Measurements from ENCODE around the gene CFHR3. TPM values are rescaled to one million over a fixed set of nuclear protein-coding genes. Genes with fewer than 3 reads are reported as not detected.

Gene CFHR3
- total RNA-seq (1 to 10 TPM in 1 of 7 donors, under 1 TPM in 6; 0.11 to 1.0 (median 0.56) TPM), polyA plus RNA-seq (under 1 TPM; 0.24 to 0.25 TPM)
- long read RNA-seq, donor 1 = 0 reads
- long read RNA-seq, donor 2 = 0 reads
- long read RNA-seq, donor 3 = 0 reads

DNA sequence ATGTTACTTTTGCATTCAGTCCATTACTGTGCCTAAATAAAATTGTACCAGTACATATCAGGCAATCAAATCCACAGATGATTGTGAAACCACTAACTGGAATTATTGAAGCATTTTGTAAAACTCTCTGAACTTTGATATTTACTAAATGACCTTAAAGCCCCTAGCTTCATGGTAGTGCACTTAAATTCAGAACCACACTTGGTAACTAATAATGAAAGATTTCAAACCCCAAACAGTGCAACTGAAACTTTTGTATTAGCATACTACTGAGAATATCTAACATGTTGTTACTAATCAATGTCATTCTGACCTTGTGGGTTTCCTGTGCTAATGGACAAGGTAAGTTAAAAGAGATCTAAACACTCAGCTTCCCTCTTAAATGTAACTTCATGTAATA is at the start of gene CFHR3:
Gene CFHR3 (plus strand): TSS at position 238 of the 400 bp plus-strand sequence. CDS start 47 bp downstream, at position 285.
- Histone ChIP-seq H3K4me1 (ENCODE audit: insufficient read depth) (no peaks in the 10 kb centered on the region), H3K9me3 (no peaks in the 10 kb centered on the region), H3K4me3 (no peak within 1 kb of the TSS), H3K27me3 (no peaks in the 10 kb centered on the region), H3K27ac (no peak within 1 kb of the TSS), H3K36me3 (no peaks in the 10 kb centered on the region)
- no peak for DNase-seq
- intact Hi-C loops (cut with DNase I) = no loop called here
- TF ChIP-seq EP300 (IDR thresholded peaks at IDR 0.05) (no peak), POLR2A (IDR thresholded peaks at IDR 0.05) (no peak)
- TF ChIP-seq, protein P1, sequence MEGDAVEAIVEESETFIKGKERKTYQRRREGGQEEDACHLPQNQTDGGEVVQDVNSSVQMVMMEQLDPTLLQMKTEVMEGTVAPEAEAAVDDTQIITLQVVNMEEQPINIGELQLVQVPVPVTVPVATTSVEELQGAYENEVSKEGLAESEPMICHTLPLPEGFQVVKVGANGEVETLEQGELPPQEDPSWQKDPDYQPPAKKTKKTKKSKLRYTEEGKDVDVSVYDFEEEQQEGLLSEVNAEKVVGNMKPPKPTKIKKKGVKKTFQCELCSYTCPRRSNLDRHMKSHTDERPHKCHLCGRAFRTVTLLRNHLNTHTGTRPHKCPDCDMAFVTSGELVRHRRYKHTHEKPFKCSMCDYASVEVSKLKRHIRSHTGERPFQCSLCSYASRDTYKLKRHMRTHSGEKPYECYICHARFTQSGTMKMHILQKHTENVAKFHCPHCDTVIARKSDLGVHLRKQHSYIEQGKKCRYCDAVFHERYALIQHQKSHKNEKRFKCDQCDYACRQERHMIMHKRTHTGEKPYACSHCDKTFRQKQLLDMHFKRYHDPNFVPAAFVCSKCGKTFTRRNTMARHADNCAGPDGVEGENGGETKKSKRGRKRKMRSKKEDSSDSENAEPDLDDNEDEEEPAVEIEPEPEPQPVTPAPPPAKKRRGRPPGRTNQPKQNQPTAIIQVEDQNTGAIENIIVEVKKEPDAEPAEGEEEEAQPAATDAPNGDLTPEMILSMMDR (IDR thresholded peaks at IDR 0.05) = no peak

DNA sequence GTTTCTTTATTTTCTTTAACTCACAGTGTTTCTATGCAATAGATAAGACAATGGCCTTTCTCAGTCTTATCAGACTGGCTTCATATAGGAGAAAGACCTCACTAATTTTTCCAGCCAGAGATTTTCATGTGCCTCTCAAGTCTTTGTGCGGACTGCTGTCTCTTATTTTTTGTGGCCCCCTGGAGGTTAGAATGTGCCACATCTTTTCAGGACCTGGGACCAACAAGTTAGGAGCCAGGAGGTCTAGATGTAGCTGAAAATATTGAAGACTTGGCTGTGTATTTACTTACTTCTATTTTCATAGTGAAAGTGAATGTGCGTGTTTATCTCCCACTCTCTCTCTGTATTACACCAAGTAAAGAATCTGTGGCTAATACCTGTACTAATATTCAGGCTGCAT is 42.1 kb upstream of the CFHR3 start:
- TF ChIP-seq EP300 (IDR thresholded peaks at IDR 0.05) (no peak), POLR2A (IDR thresholded peaks at IDR 0.05) (no peak)
- TF ChIP-seq, protein P1 (IDR thresholded peaks at IDR 0.05) = no peak
- no peaks in the 10 kb centered on the region for H3K36me3 ChIP-seq
- H3K27me3 ChIP-seq = no peaks in the 10 kb centered on the region
- intact Hi-C loops (cut with DNase I) = no loop called here
- H3K4me3 ChIP-seq = no peak overlapping the region
- H3K27ac ChIP-seq = no peak overlapping the region
- H3K9me3 ChIP-seq = no peaks in the 10 kb centered on the region
- WGBS, 3 donors = 96 to 99% (median 99%) methylated on average over 2 of the region's 2 CpGs
- DNase-seq = no peak
- no peaks in the 10 kb centered on the region for H3K4me1 ChIP-seq (ENCODE audit: insufficient read depth)

DNA sequence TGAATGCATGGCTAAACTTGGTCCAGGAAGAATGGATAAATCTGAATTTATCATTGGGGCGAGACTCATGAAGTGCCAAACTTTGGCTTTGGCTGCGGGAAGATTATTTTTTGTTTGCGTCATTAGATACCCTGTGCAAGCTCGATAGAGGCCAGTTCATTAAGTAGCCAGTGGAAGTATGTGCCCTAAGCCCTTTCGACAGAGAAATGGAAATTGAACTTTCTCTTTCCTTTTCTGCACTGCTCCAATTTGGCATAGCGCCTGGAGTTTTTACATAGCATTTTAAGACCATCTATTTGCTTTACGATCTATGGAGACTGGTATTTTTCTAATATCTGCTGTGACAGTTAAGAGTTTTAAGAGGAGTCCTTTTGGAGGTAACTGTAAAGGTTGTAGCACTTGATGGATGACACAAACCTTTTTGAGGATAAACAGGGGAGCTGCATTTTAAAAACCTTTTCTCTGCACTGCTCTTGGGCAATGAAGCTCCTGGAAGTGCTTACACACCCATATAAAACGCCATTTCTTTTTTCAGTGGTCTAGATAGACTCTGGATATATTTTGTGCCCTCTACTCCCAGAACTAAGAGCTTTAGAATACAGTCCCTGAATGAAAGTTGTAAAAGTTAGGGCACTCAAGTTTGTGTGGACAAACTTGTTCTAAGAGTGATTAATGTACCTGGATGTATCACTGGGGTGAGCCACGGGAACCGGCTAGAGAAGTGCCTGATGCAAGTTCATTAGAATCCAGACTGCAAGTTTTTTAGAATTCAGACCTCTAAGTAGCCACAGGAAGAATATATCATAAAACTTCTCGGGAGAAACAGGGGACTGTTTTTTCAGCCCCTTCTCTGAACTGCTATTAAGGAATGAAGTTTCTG is 41.3 kb upstream of the CFHR3 start:
- no peak overlapping the region for H3K4me3 ChIP-seq
- intact Hi-C loops (cut with DNase I) = no loop called here

DNA sequence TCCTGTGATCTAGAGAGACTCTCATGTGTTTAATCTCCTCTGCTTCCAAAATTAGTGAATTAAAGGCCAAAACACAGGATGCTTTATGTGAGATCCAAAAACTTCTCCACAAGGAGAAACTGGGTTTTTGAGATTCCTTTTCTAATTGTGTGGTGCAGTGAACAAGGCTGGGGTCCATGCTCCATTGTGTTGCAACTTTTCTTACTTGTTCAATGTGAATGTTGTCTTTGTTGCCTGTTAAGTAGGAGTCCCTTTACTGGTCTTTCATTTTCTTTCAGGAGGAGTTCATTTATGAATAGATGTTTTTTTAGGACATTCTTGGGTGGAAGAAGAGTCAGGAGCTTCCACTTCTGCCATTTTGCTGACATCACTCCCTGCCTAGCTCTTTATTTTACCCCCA is 40.6 kb upstream of the CFHR3 start:
- peaks cover 0 to 11% of the 10 kb centered on the region in 2 donors for H3K9me3 ChIP-seq
- no peak for DNase-seq
- H3K4me3 ChIP-seq = no peak overlapping the region
- TF ChIP-seq, protein P1 (IDR thresholded peaks at IDR 0.05) = no peak
- TF ChIP-seq POLR2A (IDR thresholded peaks at IDR 0.05) (no peak), EP300 (IDR thresholded peaks at IDR 0.05) (no peak)
- no peaks in the 10 kb centered on the region for H3K36me3 ChIP-seq
- no peaks in the 10 kb centered on the region for H3K27me3 ChIP-seq
- intact Hi-C loops (cut with DNase I) = no loop called here
- no peak overlapping the region for H3K27ac ChIP-seq
- no peaks in the 10 kb centered on the region for H3K4me1 ChIP-seq (ENCODE audit: insufficient read depth)

More for the DNA sequence above, 41.3 kb upstream of the CFHR3 start:
- no peaks in the 10 kb centered on the region for H3K36me3 ChIP-seq
- DNase-seq = no peak
- no peaks in the 10 kb centered on the region for H3K27me3 ChIP-seq
- no peaks in the 10 kb centered on the region for H3K4me1 ChIP-seq (ENCODE audit: insufficient read depth)
- 85 to 93% (median 86%) methylated on average over 11 of the region's 11 CpGs for WGBS, 3 donors
- TF ChIP-seq, protein P1 (IDR thresholded peaks at IDR 0.05) = no peak
- TF ChIP-seq EP300 (IDR thresholded peaks at IDR 0.05) = no peak
- no peak for TF ChIP-seq POLR2A (IDR thresholded peaks at IDR 0.05)
- no peak overlapping the region for H3K27ac ChIP-seq
- peaks cover 0 to 4% of the 10 kb centered on the region in 2 donors for H3K9me3 ChIP-seq

Measured in ovary (tissue), 10 donors.